HFFc6 (cell line): ENCODE measurements around the gene RFX7. TPM values are rescaled to one million over a fixed set of nuclear protein-coding genes. Genes with fewer than 3 reads are reported as not detected.

Experiments
- DNase-seq: peaks from one replicate; pipeline ENCODE4 v3.0.0-alpha.2; 2018
- H3K27ac Mint-ChIP-seq: 2 replicates; pipeline ENCODE4 v1.8.0; 2020; ENCODE audit warnings: mild to moderate bottlenecking, mixed read lengths
- H3K27me3 Mint-ChIP-seq: 2 replicates; pipeline ENCODE4 v1.8.0; 2021; ENCODE audit warnings: mild to moderate bottlenecking, moderate library complexity, mixed read lengths; ENCODE audit not compliant: insufficient read depth
- H3K36me3 Mint-ChIP-seq: 2 replicates; pipeline ENCODE4 v1.8.0; 2021; ENCODE audit warnings: low read depth, mixed read lengths
- H3K4me1 Mint-ChIP-seq: 2 replicates; pipeline ENCODE4 v1.8.0; 2020; ENCODE audit warnings: low read depth, mixed read lengths
- H3K4me3 Mint-ChIP-seq: 2 replicates; pipeline ENCODE4 v1.8.0; 2020; ENCODE audit warnings: mild to moderate bottlenecking, moderate library complexity, mixed read lengths
- H3K9me3 Mint-ChIP-seq: 2 replicates; pipeline ENCODE4 v1.8.0; 2020; ENCODE audit warnings: mild to moderate bottlenecking, mixed read lengths
- CTCF ChIP-seq: fragments of 200-600 bp; sonication (generic); IDR thresholded peaks from 2 replicates; pipeline ENCODE4 v1.5.0; 2021; ENCODE audit warnings: antibody characterized with exemption, mild to moderate bottlenecking
- total RNA-seq, 6 experiments: library from RNA; stranded (reverse); fragmentation: NEBNext Ultra II Directional; extraction: Animal tissue kit (Norgen Biotek cat#: 25700); gene quantifications; 2 replicates in 1 of 6; 3 replicates in 5 of 6; pipeline ENCODE4 v1.2.3, GENCODE V29; 2021

Gene RFX7
- total RNA-seq, 6 experiments from 2014 or later = 13.8 to 20.1 (median 16.5) TPM

- no peak overlapping the region for H3K4me3 Mint-ChIP-seq
- no peak for TF ChIP-seq CTCF
- no peaks in the 10 kb centered on the region for H3K36me3 Mint-ChIP-seq
- H3K4me1 Mint-ChIP-seq = peaks cover 25% of the 10 kb centered on the region
- H3K27me3 Mint-ChIP-seq = 0 out of 2 replicates have a peak, but pooled peaks cover 7% of the 10 kb centered on the region
- H3K27ac Mint-ChIP-seq = no peak overlapping the region
- no peak for DNase-seq
- no peaks in the 10 kb centered on the region for H3K9me3 Mint-ChIP-seq
These were observed 3.6 kb upstream of the RFX7 start for GRCh38 chr15:56247266-56247665.

- Mint-ChIP-seq H3K9me3 (no peaks in the 10 kb centered on the region), H3K27ac (peak overlapping the region; percentile 77), H3K4me1 (peaks cover 33% of the 10 kb centered on the region), H3K27me3 (0 out of 2 replicates have a peak, but pooled peaks cover 7% of the 10 kb centered on the region), H3K36me3 (no peaks in the 10 kb centered on the region), H3K4me3 (peak overlapping the region; percentile 98)
- TF ChIP-seq CTCF = peak; percentile 100
- DNase-seq = peak; percentile 89
These were observed 2.5 kb upstream of the RFX7 start for GRCh38 chr15:56245871-56246814.

- peak overlapping the region; percentile 66 for H3K27ac Mint-ChIP-seq
- H3K27me3 Mint-ChIP-seq = 0 out of 2 replicates have a peak, but pooled peaks cover 7% of the 10 kb centered on the region
- no peaks in the 10 kb centered on the region for H3K9me3 Mint-ChIP-seq
- peak overlapping the region; percentile 98 for H3K4me3 Mint-ChIP-seq
- H3K4me1 Mint-ChIP-seq = peaks cover 41% of the 10 kb centered on the region
- TF ChIP-seq CTCF = no peak
- no peak for DNase-seq
- H3K36me3 Mint-ChIP-seq = no peaks in the 10 kb centered on the region
These were observed 1.3 kb upstream of the RFX7 start for GRCh38 chr15:56244811-56245576.

GRCh38 chr15:56244038-56244810, 545 bp upstream of the RFX7 start:
- no peak for TF ChIP-seq CTCF
- H3K4me1 Mint-ChIP-seq = peaks cover 47% of the 10 kb centered on the region
- H3K9me3 Mint-ChIP-seq = no peaks in the 10 kb centered on the region

More at GRCh38 chr15:56244038-56244810, 545 bp upstream of the RFX7 start:
- peak overlapping the region; percentile 98 for H3K4me3 Mint-ChIP-seq
- peak overlapping the region; percentile 66 for H3K27ac Mint-ChIP-seq
- DNase-seq = peak; percentile 35
- 0 out of 2 replicates have a peak, but pooled peaks cover 3% of the 10 kb centered on the region for H3K27me3 Mint-ChIP-seq
- no peaks in the 10 kb centered on the region for H3K36me3 Mint-ChIP-seq
